Neural progenitor cell (in vitro differentiated cells): Measurements from ENCODE around the gene GBP6.

ENCODE experiments used
- CTCF ChIP-seq: fragments of 200-600 bp; sonication (generic); IDR thresholded peaks from 2 replicates; pipeline ENCODE4 v1.5.1; 2017; ENCODE audit warnings: antibody characterized with exemption, mild to moderate bottlenecking
- EZH2 ChIP-seq: fragments of 200-600 bp; sonication (generic); IDR thresholded peaks from 2 replicates; pipeline ENCODE4 v1.6.1; 2017; ENCODE audit warnings: antibody characterized with exemption, mild to moderate bottlenecking, moderate library complexity
- EZH2phosphoT487 ChIP-seq: fragments of 200-600 bp; sonication (generic); IDR thresholded peaks from 2 replicates; pipeline ENCODE4 v1.6.1; 2017; ENCODE audit warnings: antibody characterized with exemption

DNA sequence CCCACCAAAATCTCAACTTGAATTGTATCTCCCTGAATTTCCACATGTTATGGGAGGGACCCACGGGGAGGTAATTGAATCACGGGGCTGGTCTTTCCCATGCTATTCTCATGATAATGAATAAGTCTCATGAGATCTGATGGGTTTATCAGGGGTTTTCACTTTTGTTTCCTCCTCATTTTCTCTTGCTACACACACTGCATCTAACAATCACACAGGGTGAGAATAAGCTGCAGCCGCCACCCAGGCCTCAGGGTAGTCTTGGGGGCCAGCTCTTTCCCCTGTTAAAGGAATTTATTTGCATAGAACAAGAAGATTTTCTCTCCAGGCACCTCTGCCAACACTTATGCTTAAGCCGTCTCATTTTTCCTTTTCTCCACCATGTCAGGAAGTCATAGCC is 26.0 kb upstream of the GBP6 start:
- no peak for TF ChIP-seq CTCF
- TF ChIP-seq EZH2, result no peak
- TF ChIP-seq EZH2phosphoT487, result no peak
